Right atrium auricular region (tissue), 2 donors: ENCODE results near the gene MLPH. TPM values are rescaled to one million over a fixed set of nuclear protein-coding genes. Genes with fewer than 3 reads are reported as not detected.

ENCODE experiments used
- DNase-seq: peaks from one replicate; pipeline ENCODE4 v3.0.0-alpha.2; 2019; ENCODE audit warnings: low spot score
- H3K27ac ChIP-seq, 2 donors: fragments of 200-600 bp; sonication (generic); 1 replicate in 1 of 2; 2 replicates in 1 of 2; pipeline ENCODE4 v1.5.1; 2016 to 2019
- H3K27me3 ChIP-seq, 2 donors: fragments of 200-600 bp; sonication (generic); one replicate each; pipeline versions ENCODE4 v1.5.1 to v1.6.0; 2017 to 2019
- H3K36me3 ChIP-seq: fragments of 200-600 bp; sonication (generic); one replicate; pipeline ENCODE4 v1.5.1; 2016
- H3K4me1 ChIP-seq, 2 donors: fragments of 200-600 bp; sonication (generic); one replicate each; pipeline versions ENCODE4 v1.5.1 to v1.6.0; 2017 to 2019
- H3K4me3 ChIP-seq, 2 donors: fragments of 200-600 bp; sonication (generic); 1 replicate in 1 of 2; 2 replicates in 1 of 2; pipeline ENCODE4 v1.5.1; 2017 to 2019; ENCODE audit warnings: mild to moderate bottlenecking in 1 of 2, moderate library complexity in 1 of 2
- H3K9me3 ChIP-seq, 2 donors: fragments of 200-600 bp; sonication (generic); one replicate each; pipeline ENCODE4 v1.5.1; 2019
- CTCF ChIP-seq, 2 donors: fragments of 200-600 bp; sonication (generic); IDR thresholded peaks; one replicate each; pipeline ENCODE4 v1.5.1; 2019; ENCODE audit warnings: antibody characterized with exemption in 2 of 2
- total RNA-seq, 2 donors: library from RNA; depleted of rRNA; stranded (reverse); fragments of >200 nt; gene quantifications; one replicate each; pipeline ENCODE4 v1.1.0, GENCODE V29; 2016

The MLPH gene
- total RNA-seq, 2 donors from 2014 or later: 27.1 to 108 TPM

- DNase-seq: no peak
- Histone ChIP-seq H3K27ac (no peak overlapping the region), H3K9me3 (no peaks in the 10 kb centered on the region), H3K4me3 (no peak overlapping the region), H3K27me3 (no peaks in the 10 kb centered on the region), H3K36me3 (no peaks in the 10 kb centered on the region), H3K4me1 (peaks cover 0 to 5% of the 10 kb centered on the region in 2 donors)
- TF ChIP-seq CTCF (IDR thresholded peaks at IDR 0.05): no peak
These were observed 82.0 kb downstream of the MLPH start for GRCh38 chr2:237569041-237569440.

DNA sequence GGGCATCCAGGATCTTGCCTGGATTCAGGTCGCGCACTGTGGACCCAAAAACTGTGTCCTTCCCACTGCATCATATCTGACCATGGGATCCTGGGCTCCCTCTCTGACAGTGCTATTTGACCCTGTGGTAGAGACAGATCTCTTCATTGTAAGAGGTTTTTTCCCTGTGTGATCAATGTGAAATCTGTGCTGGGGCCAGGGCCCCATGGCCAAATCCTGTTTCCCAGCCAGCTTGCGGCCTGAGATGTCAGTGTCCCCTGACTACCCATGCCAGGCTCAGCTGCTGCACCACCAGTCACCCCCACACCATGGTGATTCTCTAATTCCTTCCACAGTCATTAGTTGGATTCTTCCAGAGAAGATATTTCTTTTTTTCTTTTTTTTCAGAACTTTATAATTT lies 82.8 kb downstream of the MLPH start:
- TF ChIP-seq CTCF (IDR thresholded peaks at IDR 0.05): no peak
- Histone ChIP-seq H3K27me3 (no peaks in the 10 kb centered on the region), H3K4me1 (peaks cover 0 to 5% of the 10 kb centered on the region in 2 donors), H3K9me3 (no peaks in the 10 kb centered on the region), H3K36me3 (no peaks in the 10 kb centered on the region), H3K27ac (no peak overlapping the region), H3K4me3 (no peak overlapping the region)
- DNase-seq: no peak

DNA sequence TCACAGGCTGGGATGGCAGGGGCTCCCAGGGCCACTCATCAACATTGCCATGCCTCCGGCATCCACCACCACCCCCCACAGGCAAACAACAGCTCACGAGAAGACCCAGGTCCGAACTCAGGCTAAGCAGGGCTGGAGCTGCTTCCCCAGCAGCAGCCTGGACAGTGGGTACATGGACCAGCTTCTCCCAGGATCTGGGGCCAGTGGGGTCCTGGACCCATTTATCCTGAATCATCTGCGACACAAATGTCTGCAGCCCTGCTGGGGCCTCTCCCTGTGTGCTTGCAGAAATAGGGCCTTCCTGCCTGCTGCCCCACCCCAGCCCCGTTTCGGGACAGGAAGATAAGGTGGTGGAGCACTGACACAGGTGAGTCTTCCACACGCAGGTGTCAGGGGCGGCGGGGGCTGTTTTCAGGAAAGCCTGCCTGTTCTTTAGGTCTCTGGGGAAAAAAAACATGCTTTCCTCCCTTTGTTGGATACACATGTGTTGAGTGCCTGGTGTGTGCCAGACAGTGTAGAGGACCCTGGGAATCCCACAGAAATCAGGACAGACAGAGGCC lies 83.8 kb downstream of the MLPH start:
- no peak overlapping the region for H3K27ac ChIP-seq
- no peak overlapping the region for H3K4me3 ChIP-seq
- DNase-seq: no peak
- no peaks in the 10 kb centered on the region for H3K27me3 ChIP-seq
- H3K4me1 ChIP-seq: peaks cover 0 to 5% of the 10 kb centered on the region in 2 donors
- no peaks in the 10 kb centered on the region for H3K36me3 ChIP-seq
- TF ChIP-seq CTCF (IDR thresholded peaks at IDR 0.05): no peak
- H3K9me3 ChIP-seq: no peaks in the 10 kb centered on the region

GRCh38 chr2:237571551-237571950 lies 84.5 kb downstream of the MLPH start:
- H3K4me3 ChIP-seq: no peak overlapping the region
- TF ChIP-seq CTCF (IDR thresholded peaks at IDR 0.05): no peak

DNA sequence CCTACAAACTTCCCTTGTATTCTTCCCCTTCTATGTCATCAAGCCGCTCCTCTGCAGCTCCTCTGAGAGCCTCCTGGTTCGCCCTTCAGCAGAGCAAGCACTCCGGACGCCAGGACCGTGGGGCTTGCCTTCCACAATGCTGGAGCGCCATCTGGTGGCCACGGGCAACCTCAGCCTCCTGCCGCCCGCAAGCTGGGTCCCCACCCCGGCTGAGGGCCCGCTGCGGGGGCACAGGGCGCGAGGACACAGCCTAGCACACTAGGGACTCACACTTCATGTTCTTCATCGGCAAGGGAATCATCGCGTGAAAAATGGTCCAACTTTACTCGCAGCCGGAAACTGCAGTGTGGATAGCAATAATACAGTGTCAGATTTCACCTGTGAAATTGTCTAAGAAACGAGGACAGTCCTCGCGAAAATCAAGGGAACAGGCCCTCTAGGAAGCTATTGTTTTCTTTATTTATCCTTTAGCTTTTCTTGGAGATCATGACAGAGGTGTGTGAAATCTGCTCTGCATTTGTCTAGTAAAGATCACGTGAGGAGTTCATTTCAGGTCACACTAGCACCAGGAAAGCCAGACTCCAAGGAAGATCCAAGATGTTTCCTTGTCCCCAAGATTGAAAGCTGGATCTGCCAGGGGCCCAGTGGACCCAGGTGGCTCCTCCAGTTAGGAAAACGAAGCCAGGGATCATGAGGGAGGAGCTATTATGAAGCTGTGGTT lies 85.1 kb downstream of the MLPH start:
- Histone ChIP-seq H3K27ac (no peak overlapping the region), H3K4me3 (no peak overlapping the region)

More at GRCh38 chr2:237571551-237571950, 84.5 kb downstream of the MLPH start:
- Histone ChIP-seq H3K27ac (no peak overlapping the region), H3K4me1 (peaks cover 0 to 5% of the 10 kb centered on the region in 2 donors), H3K36me3 (no peaks in the 10 kb centered on the region), H3K9me3 (no peaks in the 10 kb centered on the region), H3K27me3 (no peaks in the 10 kb centered on the region)
- DNase-seq: no peak

More for the DNA sequence above, 85.1 kb downstream of the MLPH start:
- DNase-seq: peak; percentile 90
- Histone ChIP-seq H3K27me3 (no peaks in the 10 kb centered on the region), H3K9me3 (no peaks in the 10 kb centered on the region), H3K36me3 (no peaks in the 10 kb centered on the region), H3K4me1 (peaks cover 0 to 5% of the 10 kb centered on the region in 2 donors)
- TF ChIP-seq CTCF (IDR thresholded peaks at IDR 0.05): peak; percentile 93 to 99
